Measurements from ENCODE around the gene CYP3A5. TPM values are rescaled to one million over a fixed set of nuclear protein-coding genes. Genes with fewer than 3 reads are reported as not detected.

The CYP3A5 gene
- total RNA-seq, 2 donors from 2014 or later: 0.59 to 1.2 TPM

DNA sequence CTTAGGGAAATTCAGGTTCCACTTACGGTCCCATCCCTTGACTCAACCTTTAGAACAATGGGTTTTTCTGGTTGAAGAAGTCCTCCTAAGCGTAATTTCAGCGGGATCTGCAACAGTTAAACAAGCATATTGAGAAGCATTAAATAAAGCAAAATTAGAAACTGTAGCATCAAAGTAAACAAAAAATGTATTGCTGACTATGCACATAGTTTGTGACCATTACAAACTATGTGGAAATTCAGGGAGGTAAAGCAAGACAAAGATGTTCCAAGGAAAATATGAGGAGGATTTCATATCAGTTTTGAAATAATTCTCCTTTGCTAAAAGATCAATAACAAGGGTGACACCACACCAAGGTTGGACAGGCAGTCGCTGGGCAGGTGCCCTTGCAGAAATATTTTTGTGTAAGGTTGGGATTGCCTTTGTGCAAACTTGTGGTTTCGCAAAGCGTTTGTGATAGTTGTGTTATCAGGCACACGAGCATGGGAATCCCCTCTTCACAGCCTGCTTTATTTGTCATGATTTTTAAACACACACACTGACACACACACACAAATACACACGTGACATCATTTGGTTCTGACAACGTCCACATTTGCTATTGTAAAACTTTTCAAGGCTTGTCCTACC lies 5.4 kb upstream of the CYP3A5 start:
- Histone ChIP-seq H3K4me1 (no peaks in the 10 kb centered on the region), H3K36me3 (no peaks in the 10 kb centered on the region), H3K4me3 (no peak overlapping the region), H3K9me3 (peaks cover 0 to 8% of the 10 kb centered on the region in 2 donors), H3K27me3 (no peaks in the 10 kb centered on the region), H3K27ac (no peak overlapping the region)
- TF ChIP-seq, protein P1, sequence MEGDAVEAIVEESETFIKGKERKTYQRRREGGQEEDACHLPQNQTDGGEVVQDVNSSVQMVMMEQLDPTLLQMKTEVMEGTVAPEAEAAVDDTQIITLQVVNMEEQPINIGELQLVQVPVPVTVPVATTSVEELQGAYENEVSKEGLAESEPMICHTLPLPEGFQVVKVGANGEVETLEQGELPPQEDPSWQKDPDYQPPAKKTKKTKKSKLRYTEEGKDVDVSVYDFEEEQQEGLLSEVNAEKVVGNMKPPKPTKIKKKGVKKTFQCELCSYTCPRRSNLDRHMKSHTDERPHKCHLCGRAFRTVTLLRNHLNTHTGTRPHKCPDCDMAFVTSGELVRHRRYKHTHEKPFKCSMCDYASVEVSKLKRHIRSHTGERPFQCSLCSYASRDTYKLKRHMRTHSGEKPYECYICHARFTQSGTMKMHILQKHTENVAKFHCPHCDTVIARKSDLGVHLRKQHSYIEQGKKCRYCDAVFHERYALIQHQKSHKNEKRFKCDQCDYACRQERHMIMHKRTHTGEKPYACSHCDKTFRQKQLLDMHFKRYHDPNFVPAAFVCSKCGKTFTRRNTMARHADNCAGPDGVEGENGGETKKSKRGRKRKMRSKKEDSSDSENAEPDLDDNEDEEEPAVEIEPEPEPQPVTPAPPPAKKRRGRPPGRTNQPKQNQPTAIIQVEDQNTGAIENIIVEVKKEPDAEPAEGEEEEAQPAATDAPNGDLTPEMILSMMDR (IDR thresholded peaks at IDR 0.05): no peak
- DNase-seq (ENCODE audit: low spot score): no peak

DNA sequence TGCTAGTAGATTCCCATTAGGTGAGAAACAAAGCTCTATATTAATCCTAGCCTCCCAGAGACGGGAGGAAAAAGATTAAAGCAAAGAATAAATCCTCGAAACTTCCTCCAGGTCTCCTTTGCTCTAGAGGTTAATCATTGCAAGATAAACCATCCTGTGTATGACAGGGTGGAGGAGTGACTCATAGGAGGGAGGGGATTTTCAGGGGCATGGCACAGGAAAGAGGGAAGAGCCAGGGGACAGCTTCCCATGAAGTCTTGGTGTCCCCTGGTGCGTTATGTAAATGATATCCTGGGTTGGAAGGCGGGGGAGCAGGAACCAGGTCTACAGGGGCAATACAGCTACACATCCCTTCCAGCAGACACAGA lies 780 bp downstream of the CYP3A5 start:
- TF ChIP-seq, protein P1 (IDR thresholded peaks at IDR 0.05): no peak
- no peak overlapping the region for H3K27ac ChIP-seq
- H3K27me3 ChIP-seq: no peaks in the 10 kb centered on the region
- no peaks in the 10 kb centered on the region for H3K4me1 ChIP-seq
- H3K36me3 ChIP-seq: no peaks in the 10 kb centered on the region
- no peak for DNase-seq (ENCODE audit: low spot score)
- peaks cover 0 to 8% of the 10 kb centered on the region in 2 donors for H3K9me3 ChIP-seq
- H3K4me3 ChIP-seq: no peak overlapping the region

DNA sequence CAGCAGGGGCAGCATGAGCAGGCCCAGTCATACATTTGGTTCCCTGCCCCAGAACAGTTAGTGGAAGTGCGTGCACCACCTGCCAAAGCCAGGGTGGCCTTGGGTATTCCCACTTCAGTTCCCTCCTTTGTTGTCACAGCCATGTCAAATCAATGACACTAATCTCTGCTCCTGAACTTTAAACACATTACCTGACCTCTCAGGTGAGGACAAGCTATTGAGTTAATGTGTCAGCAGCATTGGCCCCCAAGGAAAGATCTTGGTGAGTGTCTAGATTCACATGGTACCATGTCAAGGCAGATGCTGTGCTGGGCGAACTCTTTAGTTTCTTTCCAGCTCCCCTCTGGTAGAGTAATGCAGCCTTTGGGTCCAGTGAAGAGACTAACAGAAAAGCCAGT lies 2.1 kb downstream of the CYP3A5 start:
- Histone ChIP-seq H3K36me3 (no peaks in the 10 kb centered on the region), H3K9me3 (peaks cover 0 to 8% of the 10 kb centered on the region in 2 donors), H3K27me3 (no peaks in the 10 kb centered on the region), H3K4me3 (no peak overlapping the region), H3K4me1 (no peaks in the 10 kb centered on the region), H3K27ac (no peak overlapping the region)
- DNase-seq (ENCODE audit: low spot score): no peak
- TF ChIP-seq, protein P1 (IDR thresholded peaks at IDR 0.05): no peak

- no peaks in the 10 kb centered on the region for H3K4me1 ChIP-seq
- TF ChIP-seq, protein P1 (IDR thresholded peaks at IDR 0.05): no peak
- no peak overlapping the region for H3K27ac ChIP-seq
- H3K9me3 ChIP-seq: peaks cover 0 to 4% of the 10 kb centered on the region in 2 donors
- H3K36me3 ChIP-seq: no peaks in the 10 kb centered on the region
- H3K4me3 ChIP-seq: no peak overlapping the region
- no peaks in the 10 kb centered on the region for H3K27me3 ChIP-seq
- no peak for DNase-seq (ENCODE audit: low spot score)
Observed at GRCh38 chr7:99677013-99677647, 2.7 kb downstream of the CYP3A5 start.

- TF ChIP-seq, protein P1 (IDR thresholded peaks at IDR 0.05): no peak
- no peaks in the 10 kb centered on the region for H3K36me3 ChIP-seq
- no peaks in the 10 kb centered on the region for H3K27me3 ChIP-seq
- H3K4me3 ChIP-seq: no peak overlapping the region
- no peak for DNase-seq (ENCODE audit: low spot score)
- H3K9me3 ChIP-seq: no peaks in the 10 kb centered on the region
- no peaks in the 10 kb centered on the region for H3K4me1 ChIP-seq
- no peak overlapping the region for H3K27ac ChIP-seq
Observed at GRCh38 chr7:99674995-99675742, 4.6 kb downstream of the CYP3A5 start.

Measured in right atrium auricular region (tissue), 2 donors.